CD4-positive, alpha-beta T cell treated with Interleukin-1 beta for 1 hour (primary cell): ENCODE measurements around the gene CAMTA1.

Source experiments
- DNase-seq, 2 donors: peaks; one replicate each; pipeline ENCODE4 v3.0.0-alpha.2; 2020 to 2022

CAMTA1 gene

GRCh38 chr1:7531562-7532340 lies 746.5 kb downstream of the CAMTA1 start:
- no peak for DNase-seq

DNA sequence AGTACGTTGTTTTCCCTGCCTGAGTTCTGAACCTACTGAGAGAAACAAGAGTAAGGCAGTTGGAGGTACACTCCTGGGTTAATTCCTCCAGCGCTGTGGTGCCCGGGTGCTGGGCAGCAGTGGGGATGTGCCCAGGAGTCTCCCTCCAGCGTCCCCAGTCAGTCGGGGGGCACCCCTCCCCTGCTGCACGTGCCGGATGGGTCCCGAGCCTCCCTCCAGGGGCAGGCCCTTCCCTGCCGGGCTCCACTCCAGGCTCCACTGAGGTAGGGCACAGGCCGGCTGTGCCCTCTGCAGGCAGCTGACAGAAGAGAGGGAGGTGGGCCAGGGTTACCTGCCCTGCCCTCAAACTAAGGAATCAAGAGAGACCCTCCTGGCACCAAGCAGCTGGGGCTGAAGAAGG lies 747.8 kb downstream of the CAMTA1 start:
- no peak for DNase-seq

GRCh38 chr1:7534061-7534825 lies 749.0 kb downstream of the CAMTA1 start:
- no peak for DNase-seq

- DNase-seq = no peak
Observed at GRCh38 chr1:7535016-7535415, 749.8 kb downstream of the CAMTA1 start.

- no peak for DNase-seq
Observed at GRCh38 chr1:7535934-7536878, 751.0 kb downstream of the CAMTA1 start.

DNA sequence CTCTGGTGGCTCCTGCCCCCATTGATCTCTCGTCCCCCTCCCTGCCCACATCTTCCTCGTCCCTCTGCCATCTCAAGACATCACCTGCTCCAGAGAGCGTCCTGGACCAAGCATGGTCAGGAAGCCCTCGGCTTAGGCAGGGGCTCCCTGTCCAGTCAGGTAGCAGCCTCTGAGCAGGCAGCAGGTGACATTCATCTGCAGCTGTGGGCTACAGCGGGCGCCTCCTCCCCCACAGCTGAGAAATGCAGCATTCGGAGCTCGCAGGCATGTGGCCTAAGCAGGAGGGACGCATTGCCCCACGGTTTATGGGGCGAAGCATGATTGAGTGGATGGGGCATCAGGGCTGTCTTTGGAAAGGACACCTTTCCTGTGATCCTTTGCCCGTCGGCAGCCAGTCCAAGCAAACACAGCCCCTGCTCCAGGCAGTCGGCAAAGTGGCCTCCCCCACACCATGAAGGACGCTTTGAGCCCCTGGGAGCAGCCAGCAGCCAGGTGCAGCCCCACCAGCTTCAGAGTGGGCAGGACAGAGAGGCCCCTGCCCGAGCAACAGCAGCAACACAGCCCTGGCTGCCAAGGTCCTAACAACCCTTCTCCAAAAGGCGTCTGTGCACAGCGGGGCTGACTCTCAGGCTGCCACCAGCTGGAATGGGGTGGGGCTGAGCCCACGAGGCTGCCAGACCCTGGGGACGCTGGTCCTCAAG lies 751.8 kb downstream of the CAMTA1 start:
- DNase-seq = no peak

DNA sequence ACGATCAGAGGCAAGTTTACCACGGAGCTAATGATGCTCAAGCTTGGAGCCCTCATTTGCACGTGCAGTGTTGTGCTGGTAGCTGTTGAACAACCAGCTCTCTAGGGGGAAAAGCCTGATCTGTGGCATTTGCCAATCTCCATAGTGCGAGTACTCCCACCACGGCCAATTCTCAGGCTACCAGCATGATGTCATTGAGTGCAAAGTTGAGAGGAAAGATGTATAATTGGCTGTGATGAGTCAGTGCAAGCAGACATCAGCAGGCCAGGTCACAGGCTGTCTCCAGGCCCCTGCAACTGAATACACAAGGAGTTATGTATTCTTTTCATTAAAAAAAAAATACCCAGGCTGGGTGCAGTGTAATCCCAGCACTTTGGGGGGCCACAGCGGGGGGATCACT lies 752.8 kb downstream of the CAMTA1 start:
- DNase-seq = no peak

GRCh38 chr1:7538849-7539768 lies 753.9 kb downstream of the CAMTA1 start:
- no peak for DNase-seq

- DNase-seq = no peak
Observed at GRCh38 chr1:7539769-7540175, 754.5 kb downstream of the CAMTA1 start.

DNA sequence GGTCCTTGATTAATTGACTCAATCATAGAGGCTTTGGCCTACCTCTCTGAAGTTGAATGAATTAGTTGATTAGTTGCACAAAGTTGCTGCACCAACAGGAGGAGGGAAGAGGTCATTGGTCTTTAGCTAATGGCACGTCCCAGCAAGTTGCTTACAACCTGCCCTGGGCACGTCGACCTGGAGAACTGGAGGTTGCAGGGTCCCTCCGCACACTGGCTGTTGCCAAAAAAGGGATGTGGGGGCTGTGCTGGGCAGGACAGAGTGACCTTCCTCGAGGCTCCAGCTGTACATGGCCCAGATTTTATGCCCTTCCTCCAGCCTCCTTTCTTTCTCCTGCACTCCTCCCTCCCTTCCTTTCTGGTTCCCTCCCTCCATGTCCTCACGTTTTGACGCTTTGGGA lies 755.6 kb downstream of the CAMTA1 start:
- DNase-seq = no peak

DNA sequence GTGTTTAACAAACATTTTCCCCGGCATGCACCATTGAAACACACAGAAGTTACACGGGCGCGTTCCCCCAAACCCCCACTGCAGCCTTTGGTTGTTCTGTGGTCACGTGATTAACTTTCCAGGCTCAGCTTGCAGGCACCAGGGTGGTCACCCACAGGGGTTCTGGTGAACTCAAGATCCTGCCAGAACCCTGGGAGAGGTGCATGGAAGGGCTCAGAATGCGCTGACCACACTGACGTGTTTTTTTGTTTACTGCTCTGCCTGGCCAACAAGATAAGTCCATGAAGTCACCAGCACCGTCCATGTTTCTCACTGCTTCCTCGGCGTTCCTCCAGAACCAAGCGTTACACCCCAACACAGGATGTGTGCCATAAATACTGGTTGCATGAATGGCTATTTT lies 756.4 kb downstream of the CAMTA1 start:
- no peak for DNase-seq

DNA sequence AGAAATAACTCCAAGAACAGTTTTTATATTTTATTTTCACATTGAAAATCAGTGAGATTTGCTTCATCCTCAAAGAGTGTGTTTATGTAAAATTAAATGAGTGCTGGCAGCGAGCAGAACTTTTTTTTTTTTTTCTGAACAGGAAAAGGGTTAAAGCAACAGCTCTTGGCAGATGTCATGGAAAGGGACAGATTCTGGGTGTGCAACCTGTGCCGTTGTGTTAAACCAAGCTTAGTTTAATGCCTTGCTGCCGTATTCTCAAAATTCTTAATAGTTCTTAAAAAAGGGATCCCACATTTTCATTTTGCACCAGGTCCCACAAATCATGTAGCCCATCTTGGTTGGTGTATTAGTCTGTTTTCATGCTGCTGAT lies 758.5 kb downstream of the CAMTA1 start:
- DNase-seq = no peak

- peak; percentile 0 to 7 for DNase-seq
Observed at GRCh38 chr1:7549277-7550161, 764.3 kb downstream of the CAMTA1 start.

- no peak for DNase-seq
Observed at GRCh38 chr1:7550261-7550865, 765.1 kb downstream of the CAMTA1 start.

DNA sequence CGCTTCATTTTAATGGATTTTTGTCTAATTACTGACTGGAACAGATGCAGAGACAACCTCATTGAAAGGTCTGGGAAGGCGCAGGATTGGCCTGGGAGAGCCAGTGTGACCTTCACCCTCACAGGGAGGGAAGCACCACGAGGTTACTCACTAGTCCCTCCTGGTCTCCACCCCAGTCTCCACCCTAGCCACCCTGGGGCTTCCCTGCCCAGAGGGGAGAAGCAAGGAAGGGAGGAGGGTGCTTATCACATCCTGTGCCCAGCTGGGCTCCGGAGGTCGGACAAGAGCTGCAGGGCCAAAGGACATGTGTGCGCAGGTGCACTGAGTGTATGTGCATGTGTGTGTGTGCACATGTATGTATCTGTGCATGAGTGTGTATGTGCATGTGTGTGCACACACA lies 765.7 kb downstream of the CAMTA1 start:
- DNase-seq = no peak

- no peak for DNase-seq
Observed at GRCh38 chr1:7551442-7551841, 766.2 kb downstream of the CAMTA1 start.

GRCh38 chr1:7552402-7552801 lies 767.1 kb downstream of the CAMTA1 start:
- DNase-seq = no peak

DNA sequence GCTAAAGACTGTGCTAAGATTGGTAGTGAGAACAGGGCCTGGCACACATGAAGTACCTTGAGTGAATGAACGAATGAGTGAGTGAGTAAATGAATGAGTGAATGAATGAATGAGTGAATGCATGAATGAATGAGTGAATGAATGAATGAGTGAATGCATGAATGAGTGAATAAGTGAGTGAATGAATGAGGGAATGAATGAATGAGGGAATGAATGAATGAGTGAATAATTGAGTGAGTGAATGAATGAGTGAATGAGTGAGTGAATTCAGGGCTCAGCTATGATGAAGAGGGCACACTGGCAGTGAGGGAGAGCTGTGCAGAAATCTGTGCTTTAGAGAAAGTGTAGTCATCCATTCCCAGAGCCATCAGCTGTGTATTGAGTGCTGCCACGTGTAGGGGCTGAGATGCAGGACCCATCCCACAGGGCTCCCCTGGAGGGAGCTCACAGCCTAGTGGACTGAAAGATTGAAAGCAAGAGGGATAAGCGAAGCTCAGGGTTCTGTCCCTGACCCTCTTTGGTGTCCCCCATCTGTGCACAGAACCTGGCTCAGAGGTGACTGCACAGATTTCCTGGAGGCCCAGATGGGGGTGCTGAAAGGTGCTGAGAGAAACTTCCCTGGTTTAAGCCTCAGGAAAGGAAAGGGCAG lies 767.9 kb downstream of the CAMTA1 start:
- DNase-seq = no peak
